GM23338 (cell line): ENCODE measurements around the gene SVOPL.

Source experiments
- CREB1 ChIP-seq: fragments of 250-450 bp; sonication (Bioruptor Pico); IDR thresholded peaks from 2 replicates; pipeline ENCODE4 v1.5.0; 2020; ENCODE audit warnings: low read depth, mild to moderate bottlenecking, moderate library complexity
- EZH2 ChIP-seq: fragments of 200-600 bp; sonication (generic); IDR thresholded peaks from one replicate; pipeline ENCODE4 v1.8.0; 2017; ENCODE audit warnings: antibody characterized with exemption, mild to moderate bottlenecking, low read depth; ENCODE audit not compliant: unreplicated experiment
- EZH2phosphoT487 ChIP-seq: fragments of 200-600 bp; sonication (generic); IDR thresholded peaks from one replicate; pipeline ENCODE4 v1.8.1; 2018; ENCODE audit warnings: antibody characterized with exemption; ENCODE audit not compliant: unreplicated experiment
- JUNB ChIP-seq: IDR thresholded peaks from one replicate; pipeline ENCODE4 v1.6.1; 2016; ENCODE audit warnings: antibody characterized with exemption; ENCODE audit not compliant: unreplicated experiment
- NANOG ChIP-seq: IDR thresholded peaks from 2 replicates; pipeline ENCODE4 v1.6.1; 2016; ENCODE audit warnings: antibody characterized with exemption, borderline replicate concordance
- POLR2AphosphoS5 ChIP-seq: IDR thresholded peaks from 2 replicates; pipeline ENCODE4 v1.6.1; 2016; ENCODE audit warnings: antibody characterized with exemption, low read depth
- STAT1 ChIP-seq: IDR thresholded peaks from one replicate; pipeline ENCODE4 v1.6.1; 2016; ENCODE audit warnings: antibody characterized with exemption; ENCODE audit not compliant: unreplicated experiment
- ZNF114 ChIP-seq: fragments of 250-450 bp; sonication (Bioruptor Pico); IDR thresholded peaks from 2 replicates; pipeline ENCODE4 v1.5.0; 2020; ENCODE audit warnings: mild to moderate bottlenecking, moderate library complexity
- ZNF331 ChIP-seq: fragments of 250-450 bp; sonication (Bioruptor Pico); IDR thresholded peaks from 2 replicates; pipeline ENCODE4 v1.5.0; 2020; ENCODE audit warnings: low read depth, mild to moderate bottlenecking, moderate library complexity
- TF ChIP-seq, protein P1 (sequence below), 2 experiments: fragments of 200-600 bp in 1 of 2; sonication (generic) in 1 of 2; conservative IDR thresholded peaks; 2 replicates each; pipeline versions ENCODE4 v1.5.1 to v1.6.1; 2016 to 2017; ENCODE audit warnings: antibody characterized with exemption in 2 of 2, low read depth in 2 of 2, mild to moderate bottlenecking in 2 of 2, moderate library complexity in 1 of 2
- TF ChIP-seq, protein P2 (sequence below): IDR thresholded peaks from one replicate; pipeline ENCODE4 v1.6.1; 2018; ENCODE audit warnings: antibody characterized with exemption; ENCODE audit not compliant: unreplicated experiment
- TF ChIP-seq, protein P3 (sequence below): IDR thresholded peaks from 2 replicates; pipeline ENCODE4 v1.6.1; 2016; ENCODE audit warnings: antibody characterized with exemption

DNA sequence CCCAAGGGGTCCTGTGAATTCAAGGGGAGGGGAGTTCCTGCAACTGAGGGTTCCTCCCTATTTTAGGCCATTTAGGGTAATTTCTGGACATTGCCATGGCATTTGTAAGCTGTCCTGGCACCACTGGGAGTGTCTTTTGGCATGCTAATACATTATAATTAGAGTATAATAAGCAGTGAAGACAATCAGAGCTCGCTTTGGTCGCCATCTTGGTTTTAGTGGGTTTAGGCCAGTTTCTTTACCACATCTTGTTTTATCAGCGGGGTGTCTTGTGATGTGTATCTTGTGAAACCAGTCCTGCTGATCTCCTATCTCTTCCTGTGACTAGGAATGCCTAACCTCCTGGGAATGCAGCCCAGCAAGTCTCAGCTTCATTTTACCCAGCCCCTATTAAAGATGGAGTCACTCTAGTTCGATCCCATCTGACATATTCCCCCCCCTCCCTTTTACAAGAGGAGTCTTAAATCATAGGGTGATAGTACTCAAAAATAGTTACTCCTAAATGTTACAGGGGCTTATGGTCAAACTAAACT, 43.2 kb downstream of the SVOPL start:
- TF ChIP-seq ZNF331 (CRISPR knock-in tag) = no peak
- TF ChIP-seq, protein P1, sequence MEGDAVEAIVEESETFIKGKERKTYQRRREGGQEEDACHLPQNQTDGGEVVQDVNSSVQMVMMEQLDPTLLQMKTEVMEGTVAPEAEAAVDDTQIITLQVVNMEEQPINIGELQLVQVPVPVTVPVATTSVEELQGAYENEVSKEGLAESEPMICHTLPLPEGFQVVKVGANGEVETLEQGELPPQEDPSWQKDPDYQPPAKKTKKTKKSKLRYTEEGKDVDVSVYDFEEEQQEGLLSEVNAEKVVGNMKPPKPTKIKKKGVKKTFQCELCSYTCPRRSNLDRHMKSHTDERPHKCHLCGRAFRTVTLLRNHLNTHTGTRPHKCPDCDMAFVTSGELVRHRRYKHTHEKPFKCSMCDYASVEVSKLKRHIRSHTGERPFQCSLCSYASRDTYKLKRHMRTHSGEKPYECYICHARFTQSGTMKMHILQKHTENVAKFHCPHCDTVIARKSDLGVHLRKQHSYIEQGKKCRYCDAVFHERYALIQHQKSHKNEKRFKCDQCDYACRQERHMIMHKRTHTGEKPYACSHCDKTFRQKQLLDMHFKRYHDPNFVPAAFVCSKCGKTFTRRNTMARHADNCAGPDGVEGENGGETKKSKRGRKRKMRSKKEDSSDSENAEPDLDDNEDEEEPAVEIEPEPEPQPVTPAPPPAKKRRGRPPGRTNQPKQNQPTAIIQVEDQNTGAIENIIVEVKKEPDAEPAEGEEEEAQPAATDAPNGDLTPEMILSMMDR (conservative IDR thresholded peaks at IDR 0.05; ENCODE audit: low read depth in 2 of 2) = no peak
- TF ChIP-seq EZH2 = no peak
- TF ChIP-seq CREB1 = no peak
- TF ChIP-seq POLR2AphosphoS5 = no peak
- no peak for TF ChIP-seq EZH2phosphoT487
- TF ChIP-seq JUNB = no peak
- TF ChIP-seq, protein P2, sequence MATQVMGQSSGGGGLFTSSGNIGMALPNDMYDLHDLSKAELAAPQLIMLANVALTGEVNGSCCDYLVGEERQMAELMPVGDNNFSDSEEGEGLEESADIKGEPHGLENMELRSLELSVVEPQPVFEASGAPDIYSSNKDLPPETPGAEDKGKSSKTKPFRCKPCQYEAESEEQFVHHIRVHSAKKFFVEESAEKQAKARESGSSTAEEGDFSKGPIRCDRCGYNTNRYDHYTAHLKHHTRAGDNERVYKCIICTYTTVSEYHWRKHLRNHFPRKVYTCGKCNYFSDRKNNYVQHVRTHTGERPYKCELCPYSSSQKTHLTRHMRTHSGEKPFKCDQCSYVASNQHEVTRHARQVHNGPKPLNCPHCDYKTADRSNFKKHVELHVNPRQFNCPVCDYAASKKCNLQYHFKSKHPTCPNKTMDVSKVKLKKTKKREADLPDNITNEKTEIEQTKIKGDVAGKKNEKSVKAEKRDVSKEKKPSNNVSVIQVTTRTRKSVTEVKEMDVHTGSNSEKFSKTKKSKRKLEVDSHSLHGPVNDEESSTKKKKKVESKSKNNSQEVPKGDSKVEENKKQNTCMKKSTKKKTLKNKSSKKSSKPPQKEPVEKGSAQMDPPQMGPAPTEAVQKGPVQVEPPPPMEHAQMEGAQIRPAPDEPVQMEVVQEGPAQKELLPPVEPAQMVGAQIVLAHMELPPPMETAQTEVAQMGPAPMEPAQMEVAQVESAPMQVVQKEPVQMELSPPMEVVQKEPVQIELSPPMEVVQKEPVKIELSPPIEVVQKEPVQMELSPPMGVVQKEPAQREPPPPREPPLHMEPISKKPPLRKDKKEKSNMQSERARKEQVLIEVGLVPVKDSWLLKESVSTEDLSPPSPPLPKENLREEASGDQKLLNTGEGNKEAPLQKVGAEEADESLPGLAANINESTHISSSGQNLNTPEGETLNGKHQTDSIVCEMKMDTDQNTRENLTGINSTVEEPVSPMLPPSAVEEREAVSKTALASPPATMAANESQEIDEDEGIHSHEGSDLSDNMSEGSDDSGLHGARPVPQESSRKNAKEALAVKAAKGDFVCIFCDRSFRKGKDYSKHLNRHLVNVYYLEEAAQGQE = no peak
- TF ChIP-seq, protein P3, sequence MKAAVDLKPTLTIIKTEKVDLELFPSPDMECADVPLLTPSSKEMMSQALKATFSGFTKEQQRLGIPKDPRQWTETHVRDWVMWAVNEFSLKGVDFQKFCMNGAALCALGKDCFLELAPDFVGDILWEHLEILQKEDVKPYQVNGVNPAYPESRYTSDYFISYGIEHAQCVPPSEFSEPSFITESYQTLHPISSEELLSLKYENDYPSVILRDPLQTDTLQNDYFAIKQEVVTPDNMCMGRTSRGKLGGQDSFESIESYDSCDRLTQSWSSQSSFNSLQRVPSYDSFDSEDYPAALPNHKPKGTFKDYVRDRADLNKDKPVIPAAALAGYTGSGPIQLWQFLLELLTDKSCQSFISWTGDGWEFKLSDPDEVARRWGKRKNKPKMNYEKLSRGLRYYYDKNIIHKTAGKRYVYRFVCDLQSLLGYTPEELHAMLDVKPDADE = no peak
- no peak for TF ChIP-seq NANOG
- no peak for TF ChIP-seq STAT1
- no peak for TF ChIP-seq ZNF114 (CRISPR knock-in tag)
